Testis (tissue), 3 donors: ENCODE data around the gene GRAMD1C. TPM values are rescaled to one million over a fixed set of nuclear protein-coding genes. Genes with fewer than 3 reads are reported as not detected.
"Not testable (repeated sequence)": the region's sequence is repeated elsewhere in the genome, so short reads cannot be mapped to it uniquely, and the experiment has no call there.

Source experiments
- DNase-seq: peaks from one replicate; pipeline ENCODE4 v3.0.0-alpha.2; 2019
- H3K27ac ChIP-seq, 2 donors: fragments of 200-600 bp; sonication (generic); one replicate each; pipeline ENCODE4 v1.5.1; 2019
- H3K27me3 ChIP-seq: fragments of 200-600 bp; sonication (generic); one replicate; pipeline ENCODE4 v1.5.1; 2019
- H3K36me3 ChIP-seq: fragments of 200-600 bp; sonication (generic); one replicate; pipeline ENCODE4 v1.5.1; 2017; ENCODE audit warnings: low read depth; ENCODE audit errors: missing control alignments
- H3K4me1 ChIP-seq: fragments of 200-600 bp; sonication (generic); one replicate; pipeline ENCODE4 v1.5.1; 2019
- H3K4me3 ChIP-seq, 2 donors: fragments of 200-600 bp; sonication (generic); one replicate each; pipeline ENCODE4 v1.5.1; 2017 to 2019
- H3K9me3 ChIP-seq: fragments of 200-600 bp; sonication (generic); one replicate; pipeline ENCODE4 v1.5.1; 2017
- CTCF ChIP-seq, 3 experiments: fragments of 450-650 bp in 2 of 3; fragments of 200-600 bp in 1 of 3; sonication (generic) in 1 of 3; IDR thresholded peaks; one replicate each; pipeline ENCODE4 v1.5.1; 2016 to 2019; ENCODE audit warnings: antibody characterized with exemption in 3 of 3, mild to moderate bottlenecking in 2 of 3, moderate library complexity in 1 of 3
- POLR2A ChIP-seq: fragments of 450-650 bp; IDR thresholded peaks from one replicate; pipeline ENCODE4 v1.6.1; 2017; ENCODE audit warnings: antibody characterized with exemption, mild to moderate bottlenecking, moderate library complexity
- WGBS, 2 donors: methylation state at CpG; one replicate each; pipeline ENCODE4 v1.1.5; 2018; 5-methylcytosine and 5-hydroxymethylcytosine counted together
- intact Hi-C: fragments of 100-400 bp; cut with DNase I; formaldehyde crosslinking; loops from one replicate; pipeline ENCODE4 v1.15.1; 2023; ENCODE audit warnings: low total_unique reads
- polyA plus RNA-seq: library from polyadenylated mRNA; stranded (reverse); fragments of 350-450 nt; fragmentation: Illumina TruSeq; extraction: RNeasy Lipid Tissue Mini Kit (QIAGEN cat#74804); gene quantifications from one replicate; pipeline ENCODE4 v1.2.3, GENCODE V29; 2014; ENCODE audit warnings: low read depth, low replicate concordance; ENCODE audit not compliant: insufficient read depth
- total RNA-seq, 2 donors: library from RNA; depleted of rRNA; stranded (reverse); fragments of >200 nt; gene quantifications; one replicate each; pipeline ENCODE4 v1.2.3, GENCODE V29; 2016

Gene GRAMD1C
- total and polyA plus RNA-seq, 3 donors from 2014 or later: 24.1 to 45.5 (median 24.3) TPM

GRCh38 chr3:113847664-113848461, 9.3 kb downstream of the GRAMD1C start:
- DNase-seq: no peak
- Histone ChIP-seq H3K4me3 (no peak overlapping the region), H3K4me1 (no peaks in the 10 kb centered on the region), H3K9me3 (no peaks in the 10 kb centered on the region), H3K27me3 (no peaks in the 10 kb centered on the region), H3K27ac (no peak overlapping the region), H3K36me3 (no peaks in the 10 kb centered on the region)
- TF ChIP-seq CTCF (IDR thresholded peaks at IDR 0.05) (no peak), POLR2A (no peak)
- WGBS, 2 donors: 71 to 84% methylated on average over 2 of the region's 2 CpGs
- intact Hi-C loops: no loop called here

GRCh38 chr3:113849071-113849470, 10.5 kb downstream of the GRAMD1C start:
- H3K4me1 ChIP-seq, intact Hi-C loops: not testable (repeated sequence)

GRCh38 chr3:113849841-113850240, 11.3 kb downstream of the GRAMD1C start:
- intact Hi-C loops, H3K4me3 ChIP-seq, H3K9me3 ChIP-seq, H3K27me3 ChIP-seq, H3K36me3 ChIP-seq, H3K4me1 ChIP-seq, H3K27ac ChIP-seq, DNase-seq: not testable (repeated sequence)
- 64 to 71% methylated on average over 4 to 11 of the region's 22 CpGs for WGBS, 2 donors

More at GRCh38 chr3:113849071-113849470, 10.5 kb downstream of the GRAMD1C start:
- DNase-seq, H3K4me3 ChIP-seq, H3K27ac ChIP-seq, H3K27me3 ChIP-seq, H3K9me3 ChIP-seq, H3K36me3 ChIP-seq: not testable (repeated sequence)
- WGBS, 2 donors: 95 to 96% methylated on average over 2 to 3 of the region's 3 CpGs

GRCh38 chr3:113850391-113850790, 11.8 kb downstream of the GRAMD1C start:
- DNase-seq, H3K27ac ChIP-seq, intact Hi-C loops, H3K4me3 ChIP-seq, H3K27me3 ChIP-seq, H3K36me3 ChIP-seq, H3K9me3 ChIP-seq, H3K4me1 ChIP-seq: not testable (repeated sequence)
- 84 to 88% methylated on average over 9 of the region's 9 CpGs for WGBS, 2 donors

GRCh38 chr3:113852506-113852905, 13.9 kb downstream of the GRAMD1C start:
- H3K27me3 ChIP-seq: no peaks in the 10 kb centered on the region
- no peaks in the 10 kb centered on the region for H3K36me3 ChIP-seq
- intact Hi-C loops: no loop called here
- TF ChIP-seq POLR2A (no peak), CTCF (IDR thresholded peaks at IDR 0.05) (no peak)
- no peak overlapping the region for H3K4me3 ChIP-seq
- H3K4me1 ChIP-seq: no peaks in the 10 kb centered on the region
- DNase-seq: no peak
- 49 to 73% methylated on average over 3 of the region's 3 CpGs for WGBS, 2 donors
- no peaks in the 10 kb centered on the region for H3K9me3 ChIP-seq
- H3K27ac ChIP-seq: no peak overlapping the region

- 63 to 85% methylated on average over 4 of the region's 4 CpGs for WGBS, 2 donors
- H3K9me3 ChIP-seq: no peaks in the 10 kb centered on the region
- H3K4me1 ChIP-seq: no peaks in the 10 kb centered on the region
- no peak overlapping the region for H3K27ac ChIP-seq
- intact Hi-C loops: no loop called here
- TF ChIP-seq POLR2A: no peak
- no peak for TF ChIP-seq CTCF (IDR thresholded peaks at IDR 0.05)
- H3K4me3 ChIP-seq: no peak overlapping the region
- no peak for DNase-seq
- H3K36me3 ChIP-seq: no peaks in the 10 kb centered on the region
- H3K27me3 ChIP-seq: no peaks in the 10 kb centered on the region
Measured at GRCh38 chr3:113867506-113867905, 28.9 kb downstream of the GRAMD1C start.
